ENCODE data around the gene ZNF783.
"Not testable (repeated sequence)": the region's sequence is repeated elsewhere in the genome, so short reads cannot be mapped to it uniquely, and the experiment has no call there.

Gene ZNF783

DNA sequence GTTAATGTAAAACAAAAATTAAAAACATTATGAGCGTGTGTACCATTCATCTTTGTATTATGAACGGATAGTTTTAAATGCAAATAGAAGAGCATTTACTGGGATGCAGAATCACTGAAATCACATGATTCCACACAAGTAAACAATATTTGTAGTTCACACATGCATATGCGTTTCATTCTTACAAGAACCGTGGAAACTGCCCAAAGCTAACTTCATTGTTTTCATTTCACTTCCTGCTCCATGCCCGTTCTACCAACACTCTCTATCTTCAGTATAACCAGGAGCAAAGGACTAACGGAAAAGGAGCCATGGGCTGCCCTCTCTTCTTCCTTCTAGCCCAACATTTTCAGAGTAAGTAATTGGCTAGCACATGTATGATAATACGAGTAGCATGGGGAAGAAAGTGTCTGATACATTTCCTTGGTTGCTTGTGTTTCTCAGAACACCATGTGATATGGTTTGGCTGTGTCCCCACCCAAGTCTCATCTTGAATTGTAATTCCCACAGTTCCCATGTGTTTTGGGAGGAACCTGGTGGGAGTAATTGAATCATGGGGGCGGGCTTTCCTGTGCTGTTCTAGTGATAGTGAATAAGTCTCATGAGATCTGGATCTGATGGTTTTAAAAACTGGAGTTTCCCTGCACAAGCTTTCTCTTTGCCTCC, 38.8 kb downstream of the ZNF783 start:
- no peak for DNase-seq (ENCODE audit: low read depth, low spot score)

GRCh38 chr7:149302222-149302621, 40.2 kb downstream of the ZNF783 start:
- DNase-seq (ENCODE audit: low read depth, low spot score), result no peak

GRCh38 chr7:149302865-149303264, 40.9 kb downstream of the ZNF783 start:
- no peak for DNase-seq (ENCODE audit: low read depth, low spot score)

DNA sequence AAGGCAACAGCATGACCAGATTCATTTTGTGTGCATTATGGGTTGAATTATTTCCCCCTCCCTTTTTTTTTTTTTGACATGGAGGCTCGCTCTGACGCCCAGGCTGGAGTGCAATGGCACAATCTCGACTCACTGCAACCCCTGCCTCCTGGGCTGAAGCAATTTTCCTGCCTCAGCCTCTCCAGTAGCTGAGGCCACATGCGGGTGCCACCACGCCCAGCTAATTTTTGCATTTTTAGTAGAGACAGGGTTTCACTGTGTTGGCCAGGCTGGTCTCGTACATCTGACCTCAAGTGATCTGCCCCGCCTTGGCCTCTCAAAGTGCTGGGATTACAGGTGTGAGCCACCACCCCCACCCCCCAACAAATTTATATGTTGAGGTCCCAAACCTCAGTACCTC, 42.0 kb downstream of the ZNF783 start:
- DNase-seq (ENCODE audit: low read depth, low spot score), result no peak

GRCh38 chr7:149306854-149307253, 44.9 kb downstream of the ZNF783 start:
- DNase-seq (ENCODE audit: low read depth, low spot score), result no peak

DNA sequence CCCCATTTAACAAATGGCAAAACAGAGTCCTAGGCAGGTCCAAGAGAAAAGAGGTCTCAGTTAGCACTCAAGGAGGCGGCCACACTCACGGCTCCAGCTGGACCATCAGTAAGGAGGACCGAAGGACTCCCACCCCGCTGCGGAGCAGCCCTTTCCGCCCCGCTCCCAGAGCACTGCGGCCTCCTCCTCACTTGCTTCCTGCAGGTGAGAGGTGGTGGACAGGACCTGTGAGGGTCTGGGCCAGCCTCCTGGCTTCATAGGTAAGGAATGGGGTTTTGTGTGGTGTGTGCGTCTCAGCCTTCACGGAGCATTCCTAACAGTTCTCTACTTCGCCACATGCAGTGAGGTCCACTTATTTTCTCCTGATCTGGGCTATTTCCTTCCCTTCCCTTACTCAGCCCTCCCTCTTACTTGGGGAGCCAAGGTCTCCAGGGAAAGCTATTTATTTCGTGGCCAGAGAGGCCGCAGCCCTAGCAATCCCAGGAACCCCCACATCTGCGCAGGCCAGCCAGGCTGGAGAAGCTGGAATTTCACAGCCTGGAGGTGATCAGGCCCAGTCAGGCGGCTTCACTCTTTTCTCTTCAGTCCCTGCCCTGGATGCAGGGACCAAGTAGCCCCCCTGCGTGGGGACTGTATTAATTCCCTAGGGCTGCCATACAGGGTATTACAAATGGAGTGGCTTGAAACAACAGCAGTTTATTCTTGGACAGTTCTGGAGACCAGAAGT, 45.9 kb downstream of the ZNF783 start:
- no peak for DNase-seq (ENCODE audit: low read depth, low spot score)

GRCh38 chr7:149310113-149310836, 48.3 kb downstream of the ZNF783 start:
- no peak for DNase-seq (ENCODE audit: low read depth, low spot score)

DNA sequence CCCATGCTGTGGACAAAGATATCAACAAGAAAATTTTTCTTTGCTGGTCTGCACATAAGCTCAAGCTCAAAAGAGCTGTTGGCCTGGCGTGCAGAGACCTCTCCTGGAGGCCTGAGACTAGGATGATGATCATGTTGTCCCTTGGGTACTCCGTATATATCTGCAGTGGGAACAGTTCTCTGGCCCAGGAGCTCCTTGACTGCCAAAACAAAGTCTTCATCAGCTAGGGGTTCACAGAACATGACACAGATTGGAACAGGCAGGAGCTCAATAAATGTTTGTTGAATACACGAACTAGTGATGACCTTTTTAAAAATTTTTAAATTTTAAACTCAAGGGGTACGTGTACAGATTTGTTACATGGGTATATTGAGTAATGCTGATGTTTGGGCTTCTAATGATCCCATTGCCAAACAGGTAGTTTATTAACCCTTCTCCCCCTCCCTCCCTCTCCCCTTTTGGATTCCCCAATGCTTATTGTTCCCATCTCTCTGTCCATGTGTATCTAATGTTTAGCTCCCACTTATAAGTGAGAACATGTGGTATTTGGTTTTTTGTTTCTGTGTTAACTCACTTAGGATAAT, 49.1 kb downstream of the ZNF783 start:
- DNase-seq (ENCODE audit: low read depth, low spot score), result no peak

GRCh38 chr7:149313981-149314380, 52.0 kb downstream of the ZNF783 start:
- no peak for DNase-seq (ENCODE audit: low read depth, low spot score)

DNA sequence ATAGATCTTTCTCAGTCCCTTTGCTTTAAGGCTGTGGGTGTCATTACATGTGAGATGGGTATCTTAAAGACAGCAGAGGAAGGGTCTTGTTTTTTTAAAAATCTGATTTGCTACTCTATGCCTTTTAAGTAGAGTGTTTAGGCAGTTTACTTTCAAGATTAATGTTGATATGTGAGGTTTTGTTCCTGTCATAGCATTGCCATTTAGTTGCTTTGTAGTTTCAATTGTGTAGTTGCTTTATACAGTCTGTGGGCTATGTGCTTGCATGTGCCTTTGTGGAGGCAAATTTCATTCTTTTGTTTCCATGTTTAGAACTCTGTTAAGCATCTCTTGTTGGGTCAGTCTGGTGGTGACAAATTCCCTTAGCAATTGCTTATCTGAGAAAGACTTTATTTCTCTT, 54.6 kb downstream of the ZNF783 start:
- no peak for DNase-seq (ENCODE audit: low read depth, low spot score)

GRCh38 chr7:149317496-149317895, 55.5 kb downstream of the ZNF783 start:
- no peak for DNase-seq (ENCODE audit: low read depth, low spot score)

DNA sequence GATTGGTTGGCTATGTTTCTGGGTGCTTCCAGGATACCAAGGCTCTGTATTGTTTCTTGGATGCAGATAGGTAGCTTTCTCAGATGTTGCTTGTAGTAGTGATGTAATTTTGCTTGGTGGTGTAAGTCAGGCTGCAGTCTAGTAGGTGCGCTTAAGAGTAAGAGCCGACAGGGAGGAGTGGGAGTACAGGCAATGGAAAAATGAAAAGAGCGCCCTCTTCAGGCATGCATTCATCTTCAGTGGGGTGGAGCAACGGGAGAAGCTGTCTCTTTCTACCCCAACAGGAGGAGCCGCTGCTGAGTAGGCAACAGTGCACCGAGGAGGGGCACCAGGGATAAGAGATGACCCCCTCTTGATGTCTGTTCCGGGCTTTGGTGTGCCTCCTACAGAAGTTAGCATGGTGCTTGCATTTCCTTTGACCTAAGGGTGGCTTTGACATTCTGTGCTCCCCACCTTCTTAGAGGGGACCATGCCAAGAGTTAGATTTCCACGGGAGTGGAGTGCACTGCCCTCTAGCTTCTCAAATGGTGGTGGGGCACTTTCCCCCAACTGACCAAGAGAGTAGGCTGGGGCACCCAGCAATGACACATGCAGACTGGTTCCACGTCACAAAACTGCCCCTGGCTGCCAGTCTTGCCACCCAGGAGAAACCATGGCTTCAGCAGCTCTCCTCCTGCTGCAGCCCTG, 56.1 kb downstream of the ZNF783 start:
- no peak for DNase-seq (ENCODE audit: low read depth, low spot score)

GRCh38 chr7:149319376-149319775, 57.4 kb downstream of the ZNF783 start:
- DNase-seq (ENCODE audit: low read depth, low spot score), result no peak

GRCh38 chr7:149320313-149321124, 58.5 kb downstream of the ZNF783 start:
- DNase-seq (ENCODE audit: low read depth, low spot score), result no peak

DNA sequence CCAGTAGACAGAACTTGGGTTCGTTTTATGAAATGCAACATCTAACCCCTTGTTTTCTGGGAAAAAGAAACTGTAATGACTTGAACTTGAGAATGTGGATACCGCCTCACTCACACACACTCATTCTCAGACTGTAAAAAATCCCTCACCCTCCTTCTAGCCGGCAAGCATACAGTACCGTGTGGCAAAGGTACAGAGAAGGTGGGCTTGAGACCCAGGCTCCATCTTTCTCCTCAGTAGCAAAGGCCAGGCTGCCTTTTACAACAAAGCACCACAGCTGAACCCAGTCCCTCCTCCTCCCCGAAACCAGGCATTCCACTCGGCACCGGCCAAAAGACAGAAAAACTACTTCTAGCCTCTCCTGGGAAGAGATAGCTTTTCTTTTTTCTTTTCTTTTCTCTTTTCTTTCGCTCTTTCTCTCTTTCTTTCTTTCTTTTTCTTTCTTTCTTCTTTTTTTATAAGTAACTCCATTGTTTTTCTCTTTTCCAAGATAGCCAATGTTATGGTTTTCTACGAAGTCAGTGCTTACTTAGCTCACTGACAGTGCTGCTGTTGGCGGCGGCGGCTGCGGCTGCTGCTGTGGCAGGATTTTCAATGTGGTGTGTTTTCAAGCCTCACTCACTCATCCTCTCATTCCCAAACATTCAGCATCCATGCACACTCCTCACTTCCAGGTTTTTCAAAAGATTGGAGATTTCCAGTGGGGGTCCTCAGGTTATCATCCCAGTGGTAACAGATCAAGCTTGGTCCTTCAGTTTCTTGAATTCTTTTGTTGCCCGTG, 59.3 kb downstream of the ZNF783 start:
- not testable (repeated sequence) for DNase-seq (ENCODE audit: low read depth, low spot score)

DNA sequence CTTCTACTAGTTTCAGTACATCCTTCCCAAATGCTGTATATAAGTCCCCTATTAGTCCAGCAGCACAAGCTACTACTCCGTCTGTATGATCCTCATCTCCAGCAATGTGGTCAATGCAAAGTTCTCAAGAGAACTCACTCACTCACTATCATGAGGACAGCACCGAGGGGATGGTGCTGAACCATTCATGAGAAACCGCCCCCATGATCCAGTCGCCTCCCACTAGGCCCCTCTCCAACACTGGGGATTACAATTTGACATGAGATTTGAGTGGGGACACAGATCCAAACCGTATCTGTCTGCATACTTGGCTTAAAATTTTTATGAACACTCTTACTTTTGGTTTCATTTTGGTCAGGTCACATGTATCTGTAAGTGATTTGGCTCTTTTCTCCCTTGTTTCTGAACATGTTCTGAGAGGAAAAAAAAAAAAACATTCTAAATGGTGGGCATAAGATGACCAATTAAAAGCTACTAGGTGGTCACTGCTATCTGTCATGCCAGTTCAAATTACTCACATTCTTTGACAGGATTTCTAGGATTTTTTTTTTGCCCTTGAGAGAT, 60.1 kb downstream of the ZNF783 start:
- no peak for DNase-seq (ENCODE audit: low read depth, low spot score)

DNA sequence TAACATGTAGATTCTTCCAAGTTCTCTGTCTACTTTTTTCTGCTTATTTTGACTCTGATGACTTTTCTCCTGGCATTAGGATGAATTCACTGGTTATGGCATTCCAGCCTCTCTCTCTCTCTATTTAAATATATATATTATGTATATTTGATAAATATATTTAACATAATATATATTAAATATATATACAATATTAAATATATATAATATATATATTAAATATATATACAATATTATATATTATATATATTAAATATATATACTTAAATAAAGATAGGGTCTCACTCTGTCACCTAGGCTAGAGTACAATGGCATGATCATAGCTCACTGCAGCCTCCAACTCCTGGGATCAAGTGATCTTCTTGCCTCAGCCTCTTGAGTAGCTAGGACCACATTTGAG, 60.7 kb downstream of the ZNF783 start:
- no peak for DNase-seq (ENCODE audit: low read depth, low spot score)

GRCh38 chr7:149325248-149325647, 63.3 kb downstream of the ZNF783 start:
- no peak for DNase-seq (ENCODE audit: low read depth, low spot score)

- no peak for DNase-seq (ENCODE audit: low read depth, low spot score)
These were observed 67.3 kb downstream of the ZNF783 start for GRCh38 chr7:149329265-149329664.

Measured in activated CD4-positive, CD25-positive, alpha-beta regulatory T cell treated with anti-CD3 and anti-CD28 coated beads, Interleukin-2, amount 50 U/mL, for 16 hours (primary cell).